Esophagus (tissue), 2 donors: Measurements from ENCODE around the gene TSPAN3. TPM values are rescaled to one million over a fixed set of nuclear protein-coding genes. Genes with fewer than 3 reads are reported as not detected.

Source experiments
- H3K27ac ChIP-seq, 2 donors: one replicate each; pipeline ENCODE4 v1.5.1; 2013; ENCODE audit warnings: low read depth in 2 of 2, mild to moderate bottlenecking in 2 of 2, inconsistent platforms in 1 of 2, low read length in 1 of 2, moderate library complexity in 1 of 2
- H3K27me3 ChIP-seq, 2 donors: one replicate each; pipeline ENCODE4 v1.6.1; 2013; ENCODE audit warnings: low read length in 2 of 2, control low read depth in 1 of 2, mild to moderate bottlenecking in 1 of 2; ENCODE audit not compliant: insufficient read depth in 2 of 2, control insufficient read depth in 1 of 2
- H3K36me3 ChIP-seq, 2 donors: one replicate each; pipeline ENCODE4 v1.6.1; 2013; ENCODE audit warnings: low read length in 1 of 2; ENCODE audit not compliant: control insufficient read depth in 2 of 2, insufficient read depth in 2 of 2
- H3K4me1 ChIP-seq, 2 donors: one replicate each; pipeline ENCODE4 v1.6.1; 2013; ENCODE audit warnings: low read length in 1 of 2; ENCODE audit not compliant: control insufficient read depth in 2 of 2, insufficient read depth in 2 of 2
- H3K4me3 ChIP-seq, 2 donors: one replicate each; pipeline ENCODE4 v1.5.1; 2013; ENCODE audit warnings: low read length in 2 of 2, mild to moderate bottlenecking in 2 of 2, low read depth in 1 of 2, moderate library complexity in 1 of 2
- H3K9me3 ChIP-seq, 2 donors: one replicate each; pipeline ENCODE4 v1.6.1; 2013; ENCODE audit warnings: mild to moderate bottlenecking in 2 of 2, low read depth in 1 of 2, low read length in 1 of 2, moderate library complexity in 1 of 2; ENCODE audit not compliant: control insufficient read depth in 2 of 2, insufficient read depth in 1 of 2
- WGBS, 2 donors: extraction: QIAGEN DNeasy Blood & Tissue Kit; methylation state at CpG; one replicate each; pipeline ENCODE4 v1.1.7; 2013; 5-methylcytosine and 5-hydroxymethylcytosine counted together
- polyA plus RNA-seq, 2 donors: library from polyadenylated mRNA; stranded (reverse); fragments of 200-250 nt; gene quantifications; one replicate each; pipeline ENCODE4 v1.2.3, GENCODE V29; 2013
- donor health status: healthy with polysubstance abuse.
- donor health status: Bipolar disorder and iron deficiency.

The TSPAN3 gene
- polyA plus RNA-seq, 2 donors, result 56.9 to 65.8 TPM

DNA sequence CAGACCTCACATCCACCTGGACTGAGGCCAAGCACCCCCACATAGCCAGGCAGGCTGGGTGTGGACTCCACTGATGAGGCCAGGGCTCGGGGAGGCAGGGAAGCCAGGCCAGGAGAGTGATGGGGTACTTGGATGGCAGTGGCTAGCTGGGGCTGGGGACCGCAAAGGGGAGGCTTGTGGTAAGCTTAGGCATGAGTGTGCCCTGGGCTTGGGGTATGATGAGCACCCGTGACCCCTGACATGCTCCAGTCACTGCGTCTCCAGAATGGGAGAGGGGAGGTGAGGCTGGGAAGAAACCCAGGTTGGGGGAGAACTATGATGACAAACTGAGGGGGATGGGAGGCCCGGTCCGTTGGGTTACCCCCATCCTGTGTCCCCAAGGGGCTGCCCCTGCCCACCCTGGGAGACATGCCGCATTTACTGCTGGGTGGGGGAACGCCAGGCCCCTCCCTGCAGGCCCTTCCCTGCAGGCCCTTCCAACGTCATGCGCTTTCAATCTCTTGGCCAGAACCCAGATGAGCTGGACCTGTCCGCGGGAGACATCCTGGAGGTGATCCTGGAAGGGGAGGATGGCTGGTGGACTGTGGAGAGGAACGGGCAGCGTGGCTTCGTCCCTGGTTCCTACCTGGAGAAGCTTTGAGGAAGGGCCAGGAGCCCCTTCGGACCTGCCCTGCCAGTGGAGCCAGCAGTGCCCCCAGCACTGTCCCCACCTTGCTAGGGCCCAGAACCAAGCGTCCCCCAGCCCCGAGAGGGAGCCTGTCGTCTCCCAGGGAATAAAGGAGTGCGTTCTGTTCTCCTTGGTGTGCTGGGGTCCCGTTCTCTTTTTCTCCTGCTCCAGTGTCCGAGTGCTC lies 34.1 kb downstream of the TSPAN3 start:
- H3K27ac ChIP-seq, result no peak overlapping the region
- H3K4me1 ChIP-seq, result peaks cover 4 to 11% of the 10 kb centered on the region in 2 donors
- no peak overlapping the region for H3K4me3 ChIP-seq
- H3K27me3 ChIP-seq, result no peaks in the 10 kb centered on the region
- peaks cover 4 to 9% of the 10 kb centered on the region in 2 donors for H3K36me3 ChIP-seq
- 89 to 93% methylated on average over 21 to 22 of the region's 22 CpGs for WGBS, 2 donors
- no peaks in the 10 kb centered on the region for H3K9me3 ChIP-seq

DNA sequence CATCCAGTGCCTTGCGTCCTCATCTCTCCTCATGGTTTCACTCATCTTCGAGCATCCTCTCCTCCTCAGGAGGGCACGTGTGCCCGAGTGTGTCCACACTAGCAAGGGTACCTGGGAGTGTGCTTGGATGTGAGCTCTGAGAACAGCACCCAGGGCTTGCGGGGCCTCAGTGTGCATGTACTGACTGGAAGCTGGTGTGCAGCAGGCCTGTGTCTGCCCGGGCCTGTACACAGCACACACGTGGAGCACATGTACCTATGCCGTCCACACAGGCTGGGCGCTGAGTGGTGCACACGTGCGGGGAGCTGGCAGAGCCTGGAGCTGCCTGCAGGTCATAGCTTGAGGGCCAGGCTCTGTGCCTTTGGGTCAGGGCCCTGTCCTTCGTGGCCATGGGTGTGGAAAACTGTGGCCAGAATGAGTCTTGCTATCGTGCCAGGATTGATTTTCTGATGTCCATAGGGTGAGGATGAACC lies 34.9 kb downstream of the TSPAN3 start:
- Histone ChIP-seq H3K27ac (no peak overlapping the region), H3K36me3 (peaks cover 4 to 9% of the 10 kb centered on the region in 2 donors), H3K9me3 (no peaks in the 10 kb centered on the region), H3K27me3 (no peaks in the 10 kb centered on the region), H3K4me1 (peaks cover 4 to 14% of the 10 kb centered on the region in 2 donors), H3K4me3 (no peak overlapping the region)
- 57 to 61% methylated on average over 13 of the region's 13 CpGs for WGBS, 2 donors

DNA sequence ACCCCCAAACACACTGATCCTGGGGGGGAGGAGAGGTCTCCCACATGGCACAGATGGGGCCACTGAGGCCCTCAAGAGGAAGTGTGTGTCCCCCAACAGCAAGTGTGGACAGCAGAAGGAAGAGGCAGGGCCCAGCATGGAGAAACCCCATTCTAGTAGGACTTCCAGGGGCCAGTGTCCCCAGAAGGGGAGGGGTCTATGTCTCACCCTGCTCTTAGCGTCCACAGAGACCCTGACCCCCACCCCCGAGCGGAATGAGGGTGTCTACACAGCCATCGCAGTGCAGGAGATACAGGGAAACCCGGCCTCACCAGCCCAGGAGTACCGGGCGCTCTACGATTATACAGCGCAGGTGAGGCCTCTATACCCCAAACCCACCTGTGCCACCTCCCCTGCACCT lies 35.3 kb downstream of the TSPAN3 start:
- no peaks in the 10 kb centered on the region for H3K9me3 ChIP-seq
- no peak overlapping the region for H3K4me3 ChIP-seq
- peaks cover 4 to 9% of the 10 kb centered on the region in 2 donors for H3K36me3 ChIP-seq
- 95 to 97% methylated on average over 9 of the region's 9 CpGs for WGBS, 2 donors
- H3K27ac ChIP-seq, result no peak overlapping the region
- H3K27me3 ChIP-seq, result no peaks in the 10 kb centered on the region
- H3K4me1 ChIP-seq, result peaks cover 4 to 14% of the 10 kb centered on the region in 2 donors

DNA sequence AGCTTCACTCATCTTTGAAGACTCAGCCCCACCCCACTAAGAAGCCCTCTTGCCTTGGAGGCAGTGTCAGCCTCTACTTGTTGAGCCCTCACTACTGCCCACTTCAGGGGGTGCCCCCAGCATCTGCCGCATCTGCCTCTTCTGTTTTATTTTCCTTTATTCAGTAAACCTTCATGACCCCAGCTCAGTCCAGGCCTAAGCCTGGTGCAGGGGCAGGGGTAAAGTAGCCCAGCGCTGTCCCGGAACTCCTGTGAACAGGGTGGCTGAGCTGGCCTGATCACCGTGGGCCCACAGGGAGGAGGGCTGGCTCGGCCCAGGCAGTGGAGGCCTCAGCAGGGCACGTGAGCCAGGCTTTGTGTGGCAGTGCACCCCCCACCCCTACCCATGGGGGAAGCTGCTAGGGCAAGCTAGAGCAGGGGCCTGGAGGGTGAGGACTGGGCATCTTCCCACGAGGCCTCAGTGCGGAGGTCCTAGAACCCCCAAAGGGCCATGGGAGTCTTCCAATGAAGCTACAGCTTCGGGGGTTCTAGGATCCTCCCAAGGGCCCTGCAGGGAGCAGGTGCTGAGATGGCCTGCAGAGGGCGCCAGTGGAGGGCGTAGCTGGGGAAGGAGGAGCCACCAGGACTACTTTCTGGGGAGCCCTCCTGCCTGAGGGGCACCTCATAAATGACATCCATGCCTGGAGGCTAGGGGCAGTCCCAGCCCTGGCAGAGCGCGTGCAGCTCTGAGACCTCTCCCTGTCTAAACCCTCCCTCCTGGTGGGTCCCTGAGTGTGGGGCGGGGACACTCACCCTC lies 36.0 kb downstream of the TSPAN3 start:
- Histone ChIP-seq H3K36me3 (peaks cover 4 to 9% of the 10 kb centered on the region in 2 donors), H3K27me3 (no peaks in the 10 kb centered on the region), H3K4me1 (peaks cover 4 to 14% of the 10 kb centered on the region in 2 donors), H3K9me3 (no peaks in the 10 kb centered on the region), H3K27ac (no peak overlapping the region), H3K4me3 (no peak overlapping the region)
- WGBS, 2 donors, result 62 to 69% methylated on average over 14 of the region's 14 CpGs

DNA sequence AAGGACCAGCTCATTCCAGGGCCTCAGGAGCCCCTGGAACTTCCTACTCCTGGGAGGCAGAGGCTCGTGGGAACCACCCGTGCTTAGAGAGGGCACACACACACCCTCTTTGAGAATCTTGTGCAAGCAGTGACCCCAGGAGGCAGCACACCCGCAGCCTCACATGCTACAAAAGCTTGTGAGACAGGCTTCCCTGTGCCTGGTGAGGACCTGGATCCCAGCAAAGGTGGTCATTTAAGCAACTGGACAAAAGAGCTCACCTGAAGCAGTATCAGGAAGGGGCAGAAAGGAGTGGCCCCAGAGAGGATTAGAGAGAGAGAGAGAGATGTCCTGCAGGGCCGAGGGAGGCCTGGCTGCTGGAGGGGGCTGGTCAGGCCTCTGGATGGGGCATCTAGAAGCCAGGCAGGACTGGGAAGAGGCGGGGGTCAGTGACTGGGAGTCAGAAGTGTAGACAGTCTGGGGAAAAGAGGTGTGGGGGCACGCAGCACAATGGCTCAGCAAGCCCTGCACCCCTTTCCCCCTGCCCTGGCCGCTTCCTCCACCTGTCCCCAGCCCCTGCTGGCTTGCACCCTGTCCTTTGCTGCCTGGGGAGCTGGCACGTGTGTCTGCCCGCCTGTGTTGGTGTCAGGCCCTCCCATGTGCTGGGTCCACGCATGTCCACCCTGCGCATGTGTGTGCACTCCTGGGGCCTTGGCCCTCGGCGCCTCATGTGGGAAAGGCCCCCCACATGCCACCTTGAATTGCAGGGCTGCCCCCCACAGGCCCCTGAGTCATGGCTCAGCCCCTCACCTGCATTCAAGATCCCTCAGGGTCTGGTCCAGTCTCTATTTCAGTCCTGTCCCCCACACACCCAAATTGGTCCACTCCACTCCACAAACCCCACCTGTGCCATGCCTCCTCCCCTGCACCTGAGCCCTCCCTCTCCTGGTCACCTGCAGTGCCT lies 36.9 kb downstream of the TSPAN3 start:
- Histone ChIP-seq H3K9me3 (no peaks in the 10 kb centered on the region), H3K27me3 (no peaks in the 10 kb centered on the region), H3K36me3 (peaks cover 4 to 9% of the 10 kb centered on the region in 2 donors), H3K27ac (no peak overlapping the region), H3K4me3 (no peak overlapping the region), H3K4me1 (peaks cover 4 to 18% of the 10 kb centered on the region in 2 donors)
- 78 to 82% methylated on average over 11 to 13 of the region's 13 CpGs for WGBS, 2 donors

DNA sequence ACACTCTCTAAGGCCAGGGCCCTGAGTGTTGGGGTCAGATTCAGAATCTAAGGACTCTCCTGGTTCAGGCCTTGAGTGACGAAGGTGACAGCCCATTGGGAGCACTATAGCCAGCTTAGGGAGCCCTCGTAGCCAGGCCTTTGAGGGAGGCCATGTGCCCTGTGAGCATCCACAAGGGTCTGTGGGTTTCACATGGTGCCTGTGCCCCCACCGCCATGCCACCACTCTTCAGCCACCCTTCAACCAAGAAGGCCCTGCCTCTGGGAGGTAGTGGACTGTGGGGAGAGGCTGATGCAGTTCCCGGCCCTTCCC lies 37.5 kb downstream of the TSPAN3 start:
- Histone ChIP-seq H3K27ac (no peak overlapping the region), H3K36me3 (peaks cover 4 to 9% of the 10 kb centered on the region in 2 donors), H3K27me3 (no peaks in the 10 kb centered on the region), H3K9me3 (no peaks in the 10 kb centered on the region), H3K4me3 (no peak overlapping the region), H3K4me1 (peaks cover 4 to 18% of the 10 kb centered on the region in 2 donors)
- 89 to 96% methylated on average over 4 of the region's 4 CpGs for WGBS, 2 donors

DNA sequence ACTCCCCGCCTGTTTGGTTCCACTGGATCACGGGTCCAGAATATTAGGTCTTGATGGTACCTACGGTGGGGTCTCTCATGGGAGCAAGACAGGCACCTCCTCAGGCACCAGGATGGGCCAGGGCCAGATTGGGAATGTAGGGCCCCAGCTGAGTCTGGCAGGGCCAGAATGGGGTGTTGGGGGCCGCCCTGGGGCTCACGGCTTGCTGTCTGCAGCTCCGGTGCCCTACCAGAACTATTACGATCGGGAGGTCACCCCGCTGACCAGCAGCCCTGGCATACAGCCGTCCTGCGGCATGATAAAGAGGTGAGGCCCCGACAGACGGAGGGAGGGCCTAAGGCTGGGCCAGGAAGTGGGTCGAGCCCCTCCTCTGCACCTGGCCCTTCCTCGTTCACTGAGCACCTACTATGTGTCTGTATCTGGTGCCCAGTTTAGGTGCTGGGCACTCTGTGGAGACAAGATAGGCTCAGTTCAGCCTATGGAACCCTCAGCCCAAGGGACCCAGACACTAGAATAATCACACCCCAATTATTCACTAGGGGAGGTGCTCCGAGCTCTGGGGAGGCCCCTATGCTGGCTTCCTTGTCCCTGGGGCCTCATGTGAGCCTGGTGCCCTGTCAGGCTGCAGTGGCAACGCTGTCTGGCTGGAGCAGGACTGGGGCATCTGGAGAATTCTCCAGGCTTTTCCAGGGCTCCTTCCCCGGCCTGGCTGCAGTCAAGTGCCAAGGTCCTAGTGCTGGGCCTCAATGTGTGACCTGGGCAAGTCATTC lies 38.1 kb downstream of the TSPAN3 start:
- Histone ChIP-seq H3K4me3 (no peak overlapping the region), H3K9me3 (no peaks in the 10 kb centered on the region), H3K27me3 (no peaks in the 10 kb centered on the region), H3K27ac (no peak overlapping the region), H3K36me3 (peaks cover 4 to 9% of the 10 kb centered on the region in 2 donors), H3K4me1 (peaks cover 6 to 18% of the 10 kb centered on the region in 2 donors)
- 87 to 89% methylated on average over 18 of the region's 18 CpGs for WGBS, 2 donors

DNA sequence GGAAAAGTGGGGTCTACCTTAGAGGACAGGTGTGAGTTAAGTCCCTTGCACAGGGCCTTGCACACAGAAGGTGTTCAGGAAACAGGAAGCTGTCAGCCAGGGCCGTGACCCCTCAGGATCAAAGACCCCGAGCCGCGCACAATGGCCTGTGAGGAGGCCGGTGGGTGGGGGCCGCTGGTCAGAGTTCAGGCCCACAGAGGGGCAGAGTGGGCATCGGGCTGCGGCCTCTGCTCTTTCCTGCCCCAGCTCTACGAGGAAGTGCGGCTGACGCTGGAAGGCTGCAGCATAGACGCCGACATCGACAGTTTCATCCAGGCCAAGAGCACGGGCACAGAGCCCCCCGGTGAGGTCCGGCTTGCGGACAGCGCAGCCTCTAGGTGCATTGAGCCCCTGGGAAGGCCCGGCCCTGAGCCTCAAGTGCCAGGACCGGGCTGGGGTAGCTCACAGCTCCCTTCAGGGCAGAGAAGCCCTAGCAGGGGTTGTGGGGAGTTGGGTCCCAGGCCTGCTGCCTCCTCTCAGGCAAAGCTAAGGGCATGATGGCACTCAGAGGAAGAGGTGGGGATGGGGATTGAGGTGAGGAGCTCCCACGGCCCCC lies 38.8 kb downstream of the TSPAN3 start:
- H3K4me1 ChIP-seq, result peaks cover 6 to 18% of the 10 kb centered on the region in 2 donors
- H3K27ac ChIP-seq, result no peak overlapping the region
- H3K4me3 ChIP-seq, result no peak overlapping the region
- 73 to 77% methylated on average over 22 of the region's 22 CpGs for WGBS, 2 donors
- no peaks in the 10 kb centered on the region for H3K9me3 ChIP-seq
- no peaks in the 10 kb centered on the region for H3K27me3 ChIP-seq
- H3K36me3 ChIP-seq, result peaks cover 2 to 9% of the 10 kb centered on the region in 2 donors
